Astrocyte (in vitro differentiated cells and primary cell): ENCODE data around the gene APC2.

Experiments
- CTCF ChIP-seq: IDR thresholded peaks from 2 replicates; pipeline ENCODE4 v1.5.1; 2011; ENCODE audit warnings: low read depth, mild to moderate bottlenecking, inconsistent platforms, low read length, moderate library complexity; ENCODE audit not compliant: insufficient read depth
- EZH2 ChIP-seq: IDR thresholded peaks from 2 replicates; pipeline ENCODE4 v1.6.1; 2012; ENCODE audit warnings: mild to moderate bottlenecking, low read length, inconsistent platforms; ENCODE audit not compliant: insufficient read depth

DNA sequence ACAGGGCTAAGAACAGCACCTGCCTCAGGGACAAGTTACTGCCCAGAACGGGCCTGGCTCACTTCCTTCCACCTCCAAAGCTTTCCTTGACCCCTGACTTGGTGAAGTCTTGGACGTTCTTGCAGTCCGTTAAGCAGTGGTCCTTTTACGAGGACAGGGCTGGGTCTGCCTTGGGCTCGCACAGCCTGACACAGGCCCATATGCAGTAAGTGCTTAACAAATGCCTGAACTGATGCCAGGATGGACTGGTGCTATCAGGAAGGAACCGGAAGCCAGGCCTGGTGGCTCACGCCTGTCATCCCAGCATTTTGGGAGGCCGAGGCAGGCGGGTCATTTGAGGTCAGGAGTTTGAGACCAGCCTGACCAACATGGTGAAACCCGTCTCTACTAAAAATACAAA, 72.1 kb downstream of the APC2 start:
- no peak for TF ChIP-seq CTCF
- no peak for TF ChIP-seq EZH2
